Activated CD8-positive, alpha-beta T cell treated with anti-CD3 and anti-CD28 coated beads for 36 hours (primary cell): ENCODE measurements around the gene SYTL5. TPM values are rescaled to one million over a fixed set of nuclear protein-coding genes. Genes with fewer than 3 reads are reported as not detected.

Experiments used
- ATAC-seq: fragments of 200-7000 bp; cut with Tn5 transposase; one replicate; pipeline ENCODE4 v1.10.0; 2021; ENCODE audit warnings: mild to moderate bottlenecking, moderate library complexity
- CTCF ChIA-PET: fragments of 350-600 bp; sonication (Branson Sonifier 250); formaldehyde crosslinking; loops from one replicate; lab custom pipeline; 2021; ENCODE audit warnings: antibody characterized with exemption; lab: Charles Lee
- POLR2A ChIA-PET: fragments of 350-600 bp; sonication (Branson Sonifier 250); formaldehyde crosslinking; loops from one replicate; lab custom pipeline; 2021; ENCODE audit warnings: antibody characterized with exemption; lab: Charles Lee
- DNase-seq: peaks from one replicate; pipeline ENCODE4 v3.0.0-alpha.2; 2020
- H3K27ac Mint-ChIP-seq: one replicate; pipeline ENCODE4 v1.8.0; 2021; ENCODE audit warnings: mild to moderate bottlenecking, mixed read lengths
- H3K27me3 Mint-ChIP-seq: one replicate; pipeline ENCODE4 v1.8.0; 2021; ENCODE audit warnings: mixed read lengths
- H3K36me3 Mint-ChIP-seq: one replicate; pipeline ENCODE4 v1.8.0; 2021; ENCODE audit warnings: low read depth, mixed read lengths
- H3K4me1 Mint-ChIP-seq: one replicate; pipeline ENCODE4 v1.8.0; 2021; ENCODE audit warnings: low read depth, mixed read lengths
- H3K4me3 Mint-ChIP-seq: one replicate; pipeline ENCODE4 v1.8.0; 2021; ENCODE audit warnings: mild to moderate bottlenecking, moderate library complexity, mixed read lengths
- H3K9me3 Mint-ChIP-seq: one replicate; pipeline ENCODE4 v1.8.0; 2021; ENCODE audit warnings: mixed read lengths
- intact Hi-C: fragments of 100-400 bp; cut with micrococcal nuclease; formaldehyde crosslinking; loops from one replicate; pipeline ENCODE4 v1.10.0; 2022
- total RNA-seq, 2 experiments: library from RNA; stranded (reverse); gene quantifications; one replicate each; pipeline ENCODE4 v1.2.3, GENCODE V29; 2021
- TF ChIP-seq, protein P1 (sequence below): fragments of 200-600 bp; IDR thresholded peaks from one replicate; pipeline ENCODE4 v1.8.0; 2022; ENCODE audit warnings: antibody characterized with exemption, mild to moderate bottlenecking

The SYTL5 gene
- total RNA-seq, 2 experiments from 2014 or later: not detected

DNA sequence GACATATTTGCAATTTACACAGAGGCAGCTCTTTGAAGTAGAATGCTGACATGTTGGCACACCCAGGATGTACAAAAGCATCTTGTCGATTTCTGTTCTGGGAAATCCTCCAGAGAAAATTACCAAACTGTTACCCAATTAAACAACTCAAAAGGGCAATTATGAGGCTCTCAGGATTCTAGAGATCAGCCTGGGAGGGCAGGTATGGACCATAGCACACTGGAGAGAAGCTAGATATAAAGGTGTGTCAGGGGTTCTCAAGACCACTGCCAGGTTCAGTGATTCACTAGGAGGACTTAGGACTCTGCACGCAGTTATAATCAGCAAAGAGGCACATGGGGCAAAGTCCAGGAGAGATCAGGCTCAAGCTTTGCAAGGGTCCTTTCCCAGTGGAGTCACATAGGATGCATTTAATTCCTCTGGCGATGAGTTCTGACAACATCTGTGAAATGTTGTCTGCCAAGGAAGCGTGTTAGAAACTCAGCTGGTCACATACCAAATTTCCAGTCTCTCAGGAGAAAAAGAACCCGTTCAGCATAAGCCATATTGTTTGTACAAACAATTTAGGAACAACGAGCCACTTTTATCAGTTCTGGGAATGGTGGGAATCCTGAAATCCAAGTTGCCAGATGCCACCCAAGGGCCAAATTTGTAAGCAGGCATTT, 100.8 kb downstream of the SYTL5 start:
- intact Hi-C loops: no loop called here
- DNase-seq: no peak
- ChIA-PET POLR2A (no interaction called here), CTCF (no interaction called here)
- Mint-ChIP-seq H3K27me3 (peaks cover 2% of the 10 kb centered on the region), H3K36me3 (no peaks in the 10 kb centered on the region), H3K9me3 (no peaks in the 10 kb centered on the region), H3K4me1 (no peaks in the 10 kb centered on the region), H3K4me3 (no peak overlapping the region), H3K27ac (no peak overlapping the region)
- ATAC-seq: no peak
- TF ChIP-seq, protein P1, sequence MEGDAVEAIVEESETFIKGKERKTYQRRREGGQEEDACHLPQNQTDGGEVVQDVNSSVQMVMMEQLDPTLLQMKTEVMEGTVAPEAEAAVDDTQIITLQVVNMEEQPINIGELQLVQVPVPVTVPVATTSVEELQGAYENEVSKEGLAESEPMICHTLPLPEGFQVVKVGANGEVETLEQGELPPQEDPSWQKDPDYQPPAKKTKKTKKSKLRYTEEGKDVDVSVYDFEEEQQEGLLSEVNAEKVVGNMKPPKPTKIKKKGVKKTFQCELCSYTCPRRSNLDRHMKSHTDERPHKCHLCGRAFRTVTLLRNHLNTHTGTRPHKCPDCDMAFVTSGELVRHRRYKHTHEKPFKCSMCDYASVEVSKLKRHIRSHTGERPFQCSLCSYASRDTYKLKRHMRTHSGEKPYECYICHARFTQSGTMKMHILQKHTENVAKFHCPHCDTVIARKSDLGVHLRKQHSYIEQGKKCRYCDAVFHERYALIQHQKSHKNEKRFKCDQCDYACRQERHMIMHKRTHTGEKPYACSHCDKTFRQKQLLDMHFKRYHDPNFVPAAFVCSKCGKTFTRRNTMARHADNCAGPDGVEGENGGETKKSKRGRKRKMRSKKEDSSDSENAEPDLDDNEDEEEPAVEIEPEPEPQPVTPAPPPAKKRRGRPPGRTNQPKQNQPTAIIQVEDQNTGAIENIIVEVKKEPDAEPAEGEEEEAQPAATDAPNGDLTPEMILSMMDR: no peak

DNA sequence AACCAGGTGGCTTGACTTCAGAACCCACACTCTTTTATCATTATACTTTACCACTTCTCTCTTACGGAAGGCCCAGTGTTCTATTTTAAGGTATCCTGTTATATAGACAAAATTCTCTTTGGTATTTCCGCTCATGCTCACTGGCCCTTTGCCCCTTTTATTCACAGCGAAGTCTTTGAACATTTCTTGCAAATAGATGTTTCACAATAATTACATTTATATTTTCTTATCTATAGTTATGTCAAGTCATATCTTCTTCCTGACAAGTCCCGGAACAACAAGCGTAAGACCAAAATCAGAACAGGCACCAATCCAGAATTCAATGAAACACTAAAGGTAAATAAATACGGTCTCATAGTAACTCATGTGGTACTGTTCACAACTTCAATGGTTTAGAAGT, 102.0 kb downstream of the SYTL5 start:
- intact Hi-C loops: no loop called here
- H3K4me3 Mint-ChIP-seq: no peak overlapping the region
- H3K27ac Mint-ChIP-seq: no peak overlapping the region
- POLR2A ChIA-PET: no interaction called here
- TF ChIP-seq, protein P1: no peak
- no peaks in the 10 kb centered on the region for H3K4me1 Mint-ChIP-seq
- H3K27me3 Mint-ChIP-seq: peaks cover 2% of the 10 kb centered on the region
- DNase-seq (no peak), ATAC-seq (no peak)
- CTCF ChIA-PET: no interaction called here
- no peaks in the 10 kb centered on the region for H3K36me3 Mint-ChIP-seq
- H3K9me3 Mint-ChIP-seq: no peaks in the 10 kb centered on the region

DNA sequence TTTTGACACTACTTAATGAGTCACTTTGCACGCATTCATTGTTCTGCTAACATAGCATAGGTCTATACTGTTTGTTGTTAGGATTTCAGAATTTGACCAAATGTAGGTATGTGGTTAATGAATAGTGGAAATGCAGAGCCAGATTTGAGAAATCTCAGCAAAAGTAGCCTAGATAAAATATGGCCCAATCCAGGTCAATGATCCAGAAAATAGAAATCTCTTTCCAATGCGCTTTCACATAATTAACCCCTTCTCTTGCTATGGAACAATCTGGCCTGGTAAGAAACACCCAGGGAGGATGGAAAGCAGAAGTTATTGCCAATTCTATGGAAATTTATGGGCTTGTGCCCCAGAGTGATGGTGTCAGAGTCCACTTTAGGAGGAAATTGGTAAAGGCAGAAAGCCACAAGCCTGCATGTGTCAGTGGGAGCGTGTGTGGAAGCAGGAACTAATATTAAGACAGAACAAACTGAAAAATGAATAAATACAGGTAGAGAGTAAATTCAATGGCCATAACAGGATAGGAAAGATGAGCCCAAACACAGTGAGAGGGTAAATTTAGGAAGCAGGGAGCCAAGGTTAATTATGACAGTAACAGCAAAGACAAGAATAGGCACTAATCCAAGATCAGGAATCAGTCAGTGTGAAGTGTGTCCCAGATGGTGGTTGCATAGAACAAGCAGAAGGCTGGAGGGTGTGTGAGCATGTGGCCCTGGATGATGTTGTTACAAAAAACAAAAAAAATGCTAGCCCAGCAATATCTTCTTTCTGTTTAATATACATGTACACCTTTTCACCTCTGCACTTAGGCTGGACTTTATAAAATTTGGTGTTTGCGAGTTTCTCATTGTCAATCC, 102.9 kb downstream of the SYTL5 start:
- Mint-ChIP-seq H3K4me1 (no peaks in the 10 kb centered on the region), H3K36me3 (no peaks in the 10 kb centered on the region), H3K9me3 (no peaks in the 10 kb centered on the region), H3K27ac (no peak overlapping the region), H3K4me3 (no peak overlapping the region), H3K27me3 (peaks cover 5% of the 10 kb centered on the region)
- ChIA-PET CTCF (no interaction called here), POLR2A (no interaction called here)
- no peak for ATAC-seq
- no peak for DNase-seq
- intact Hi-C loops: no loop called here
- TF ChIP-seq, protein P1: no peak

DNA sequence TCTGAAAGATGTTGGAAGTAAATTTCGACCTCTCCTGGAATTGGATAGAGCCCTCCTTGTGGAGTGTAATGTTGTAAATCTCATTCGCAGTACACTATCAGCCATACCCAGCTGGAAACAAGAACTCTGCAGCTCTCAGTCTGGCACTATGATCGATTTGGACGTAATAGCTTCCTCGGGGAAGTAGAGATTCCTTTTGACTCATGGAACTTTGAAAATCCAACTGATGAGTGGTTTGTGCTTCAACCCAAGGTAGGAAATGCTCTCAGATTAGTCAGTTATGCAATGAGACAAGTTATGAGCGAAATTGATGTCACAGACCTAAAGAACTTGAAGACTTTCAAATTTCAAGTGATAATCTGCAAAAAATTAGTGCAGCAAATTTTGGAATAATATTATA, 103.9 kb downstream of the SYTL5 start:
- H3K27me3 Mint-ChIP-seq: peaks cover 5% of the 10 kb centered on the region
- ATAC-seq (no peak), DNase-seq (no peak)
- TF ChIP-seq, protein P1: no peak
- no peaks in the 10 kb centered on the region for H3K36me3 Mint-ChIP-seq
- no peaks in the 10 kb centered on the region for H3K9me3 Mint-ChIP-seq
- H3K4me1 Mint-ChIP-seq: no peaks in the 10 kb centered on the region
- no peak overlapping the region for H3K27ac Mint-ChIP-seq
- ChIA-PET CTCF (no interaction called here), POLR2A (no interaction called here)
- intact Hi-C loops: no loop called here
- H3K4me3 Mint-ChIP-seq: no peak overlapping the region

DNA sequence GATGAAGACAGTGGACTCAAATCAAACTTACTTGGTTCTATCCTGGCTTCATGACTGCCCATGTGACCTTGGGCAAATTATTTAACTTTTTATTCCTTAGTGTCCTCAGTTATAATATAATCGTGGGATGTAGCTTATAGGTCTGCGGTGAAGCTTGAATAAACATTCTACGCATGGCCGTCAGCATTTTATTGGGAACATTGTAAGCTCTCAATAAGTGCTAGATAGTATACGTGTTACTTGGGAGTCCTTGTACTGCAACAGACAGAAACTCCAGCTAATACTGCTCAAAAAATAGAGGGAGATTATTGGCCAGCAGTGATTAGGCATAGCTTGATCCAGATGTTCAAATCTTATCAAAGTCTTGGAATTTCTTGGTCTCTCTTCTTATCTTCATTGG, 104.8 kb downstream of the SYTL5 start:
- no peak overlapping the region for H3K27ac Mint-ChIP-seq
- TF ChIP-seq, protein P1: no peak

More for the DNA sequence above, 104.8 kb downstream of the SYTL5 start:
- intact Hi-C loops: no loop called here
- CTCF ChIA-PET: no interaction called here
- Mint-ChIP-seq H3K27me3 (peaks cover 5% of the 10 kb centered on the region), H3K4me3 (no peak overlapping the region), H3K9me3 (no peaks in the 10 kb centered on the region), H3K4me1 (no peaks in the 10 kb centered on the region), H3K36me3 (no peaks in the 10 kb centered on the region)
- POLR2A ChIA-PET: no interaction called here
- ATAC-seq (no peak), DNase-seq (no peak)
